ENCODE results near the gene VPS35L. TPM values are rescaled to one million over a fixed set of nuclear protein-coding genes. Genes with fewer than 3 reads are reported as not detected.
"Not testable (repeated sequence)": the region's sequence is repeated elsewhere in the genome, so short reads cannot be mapped to it uniquely, and the experiment has no call there.

VPS35L gene
- total and polyA plus RNA-seq, 2 donors (not counting 1 experiment from before 2014, with no cell fraction given): 17.5 to 62.1 TPM

- no peak for ATAC-seq (ENCODE audit: low read depth)
- no peak overlapping the region for H3K27ac ChIP-seq (ENCODE audit: low read length in 2 of 2)
- intact Hi-C loops (cut with micrococcal nuclease): no loop called here
- H3K27ac Mint-ChIP-seq: no peak overlapping the region
- no peak overlapping the region for H3K4me3 ChIP-seq (ENCODE audit: control extremely low read depth in 1 of 5, extremely low read depth in 1 of 5, insufficient read depth in 1 of 5, low read depth in 2 of 5, low read length in 4 of 5)
- no peak overlapping the region for H3K9ac ChIP-seq (ENCODE audit: low read length)
- no peak overlapping the region for H2AFZ ChIP-seq (ENCODE audit: insufficient read depth, low read depth, low read length, poor library complexity, severe bottlenecking)
- no peaks in the 10 kb centered on the region for H3K79me2 ChIP-seq (ENCODE audit: control insufficient read depth, insufficient read depth, low read length)
- no peaks in the 10 kb centered on the region for H3K4me1 Mint-ChIP-seq
- no peaks in the 10 kb centered on the region for H3K9me3 ChIP-seq (ENCODE audit: control extremely low read depth in 1 of 3, control insufficient read depth in 2 of 3, insufficient read depth in 1 of 3, low read length in 2 of 3)
- TF ChIP-seq EZH2 (IDR thresholded peaks at IDR 0.05; ENCODE audit: borderline replicate concordance, insufficient read depth, low read depth, low read length, poor library complexity, severe bottlenecking): no peak
- 100% methylated on average over 1 of the region's 6 CpGs for WGBS (ENCODE audit: insufficient coverage)
- peaks cover 5 to 35% of the 10 kb centered on the region in 2 experiments for H3K36me3 ChIP-seq (replicated peaks in 1 of 2; ENCODE audit: control extremely low read depth in 1 of 2, control insufficient read depth in 1 of 2, extremely low read depth in 1 of 2, insufficient read depth in 2 of 2, low read length in 1 of 2)
- POLR2A ChIA-PET: interaction anchor here (1.0 kb wide), 1 partner anchor 17 kb away, joined by 6 read pairs; the partner anchor contains the start of gene CCP110
- H3K4me2 ChIP-seq (replicated peaks; ENCODE audit: low read depth, low read length, poor library complexity, severe bottlenecking): no peak overlapping the region
- H3K27me3 ChIP-seq (replicated peaks in 1 of 4; ENCODE audit: control extremely low read depth in 1 of 4, control insufficient read depth in 3 of 4, insufficient read depth in 4 of 4, low read length in 3 of 4): no peaks in the 10 kb centered on the region
- H4K20me1 ChIP-seq (ENCODE audit: control insufficient read depth, insufficient read depth, low read length, poor library complexity, severe bottlenecking): no peaks in the 10 kb centered on the region
- no peak overlapping the region for H3K4me3 Mint-ChIP-seq
- no peaks in the 10 kb centered on the region for H3K27me3 Mint-ChIP-seq
- no peaks in the 10 kb centered on the region for H3K9me3 Mint-ChIP-seq (ENCODE audit: insufficient read depth)
- no peaks in the 10 kb centered on the region for H3K4me1 ChIP-seq (ENCODE audit: control insufficient read depth in 2 of 2, insufficient read depth in 2 of 2, low read length in 2 of 2)
- DNase-seq: no peak
- CTCF ChIA-PET: interaction anchor here (0.8 kb wide), 1 partner anchor 15 kb away, joined by 4 read pairs; the partner anchor contains the start of gene VPS35L
Measured at GRCh38 chr16:19540241-19540970, 15.1 kb upstream of the VPS35L start.

- H3K36me3 ChIP-seq (replicated peaks in 1 of 2; ENCODE audit: control extremely low read depth in 1 of 2, control insufficient read depth in 1 of 2, extremely low read depth in 1 of 2, insufficient read depth in 2 of 2, low read length in 1 of 2): peaks cover 3 to 29% of the 10 kb centered on the region in 2 experiments
- H2AFZ ChIP-seq (ENCODE audit: insufficient read depth, low read depth, low read length, poor library complexity, severe bottlenecking): no peak overlapping the region
- no peaks in the 10 kb centered on the region for H3K79me2 ChIP-seq (ENCODE audit: control insufficient read depth, insufficient read depth, low read length)
- Mint-ChIP-seq H3K4me3 (no peak overlapping the region), H3K4me1 (no peaks in the 10 kb centered on the region), H3K27me3 (no peaks in the 10 kb centered on the region), H3K27ac (no peak overlapping the region), H3K9me3 (ENCODE audit: insufficient read depth) (no peaks in the 10 kb centered on the region)
- no peak for ATAC-seq (ENCODE audit: low read depth)
- intact Hi-C loops (cut with micrococcal nuclease): no loop called here
- no peaks in the 10 kb centered on the region for H3K4me1 ChIP-seq (ENCODE audit: control insufficient read depth in 2 of 2, insufficient read depth in 2 of 2, low read length in 2 of 2)
- H4K20me1 ChIP-seq (ENCODE audit: control insufficient read depth, insufficient read depth, low read length, poor library complexity, severe bottlenecking): no peaks in the 10 kb centered on the region
- no CpG with 5 or more reads among the region's 3 CpGs for WGBS (ENCODE audit: insufficient coverage)
- TF ChIP-seq CTCF (IDR thresholded peaks at IDR 0.05) (no peak), EZH2 (IDR thresholded peaks at IDR 0.05; ENCODE audit: borderline replicate concordance, insufficient read depth, low read depth, low read length, poor library complexity, severe bottlenecking) (no peak)
- H3K27ac ChIP-seq (ENCODE audit: low read length in 2 of 2): no peak overlapping the region
- H3K27me3 ChIP-seq (replicated peaks in 1 of 4; ENCODE audit: control extremely low read depth in 1 of 4, control insufficient read depth in 3 of 4, insufficient read depth in 4 of 4, low read length in 3 of 4): no peaks in the 10 kb centered on the region
- no peak for DNase-seq
- CTCF ChIA-PET: no interaction called here
- H3K4me2 ChIP-seq (replicated peaks; ENCODE audit: low read depth, low read length, poor library complexity, severe bottlenecking): no peak overlapping the region
- no peak overlapping the region for H3K4me3 ChIP-seq (ENCODE audit: control extremely low read depth in 1 of 5, extremely low read depth in 1 of 5, insufficient read depth in 1 of 5, low read depth in 2 of 5, low read length in 4 of 5)
- H3K9me3 ChIP-seq (ENCODE audit: control extremely low read depth in 1 of 3, control insufficient read depth in 2 of 3, insufficient read depth in 1 of 3, low read length in 2 of 3): no peaks in the 10 kb centered on the region
- no peak overlapping the region for H3K9ac ChIP-seq (ENCODE audit: low read length)
- POLR2A ChIA-PET: no interaction called here
Measured at GRCh38 chr16:19542138-19542821, 13.2 kb upstream of the VPS35L start.

GRCh38 chr16:19543278-19543996 lies 12.1 kb upstream of the VPS35L start:
- H2AFZ ChIP-seq (ENCODE audit: insufficient read depth, low read depth, low read length, poor library complexity, severe bottlenecking); H3K27me3 Mint-ChIP-seq; H3K4me3 Mint-ChIP-seq; H3K27me3 ChIP-seq (replicated peaks in 1 of 4; ENCODE audit: control extremely low read depth in 1 of 4, control insufficient read depth in 3 of 4, insufficient read depth in 4 of 4, low read length in 3 of 4); H3K27ac Mint-ChIP-seq; ATAC-seq (ENCODE audit: low read depth); H3K9ac ChIP-seq (ENCODE audit: low read length); H3K79me2 ChIP-seq (ENCODE audit: control insufficient read depth, insufficient read depth, low read length); DNase-seq; H3K4me1 ChIP-seq (ENCODE audit: control insufficient read depth in 2 of 2, insufficient read depth in 2 of 2, low read length in 2 of 2); H3K4me1 Mint-ChIP-seq; H3K4me2 ChIP-seq (replicated peaks; ENCODE audit: low read depth, low read length, poor library complexity, severe bottlenecking); H3K9me3 ChIP-seq (ENCODE audit: control extremely low read depth in 1 of 3, control insufficient read depth in 2 of 3, insufficient read depth in 1 of 3, low read length in 2 of 3); POLR2A ChIA-PET; H4K20me1 ChIP-seq (ENCODE audit: control insufficient read depth, insufficient read depth, low read length, poor library complexity, severe bottlenecking); H3K27ac ChIP-seq (ENCODE audit: low read length in 2 of 2); H3K4me3 ChIP-seq (ENCODE audit: control extremely low read depth in 1 of 5, extremely low read depth in 1 of 5, insufficient read depth in 1 of 5, low read depth in 2 of 5, low read length in 4 of 5); CTCF ChIA-PET; intact Hi-C loops (cut with micrococcal nuclease); H3K9me3 Mint-ChIP-seq (ENCODE audit: insufficient read depth): not testable (repeated sequence)
- peaks cover 3 to 25% of the 10 kb centered on the region in 2 experiments for H3K36me3 ChIP-seq (replicated peaks in 1 of 2; ENCODE audit: control extremely low read depth in 1 of 2, control insufficient read depth in 1 of 2, extremely low read depth in 1 of 2, insufficient read depth in 2 of 2, low read length in 1 of 2)
- WGBS (ENCODE audit: insufficient coverage): 94% methylated on average over 5 of the region's 10 CpGs
